Choroid plexus epithelial cell (primary cell): ENCODE data around the gene CLEC2D.

Experiments
- DNase-seq: peaks from one replicate; pipeline ENCODE4 v3.0.0-alpha.2; 2010; ENCODE audit warnings: low read depth
- H3K4me3 ChIP-seq: 2 replicates; pipeline ENCODE4 v1.5.1; 2011; ENCODE audit warnings: low read depth, mild to moderate bottlenecking, control low read depth, low read length, moderate library complexity
- CTCF ChIP-seq: conservative IDR thresholded peaks from 2 replicates; pipeline ENCODE4 v1.5.1; 2011; ENCODE audit warnings: low read depth, mild to moderate bottlenecking, control low read depth, inconsistent platforms, low read length, moderate library complexity

CLEC2D gene, protein sequence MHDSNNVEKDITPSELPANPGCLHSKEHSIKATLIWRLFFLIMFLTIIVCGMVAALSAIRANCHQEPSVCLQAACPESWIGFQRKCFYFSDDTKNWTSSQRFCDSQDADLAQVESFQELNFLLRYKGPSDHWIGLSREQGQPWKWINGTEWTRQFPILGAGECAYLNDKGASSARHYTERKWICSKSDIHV

DNA sequence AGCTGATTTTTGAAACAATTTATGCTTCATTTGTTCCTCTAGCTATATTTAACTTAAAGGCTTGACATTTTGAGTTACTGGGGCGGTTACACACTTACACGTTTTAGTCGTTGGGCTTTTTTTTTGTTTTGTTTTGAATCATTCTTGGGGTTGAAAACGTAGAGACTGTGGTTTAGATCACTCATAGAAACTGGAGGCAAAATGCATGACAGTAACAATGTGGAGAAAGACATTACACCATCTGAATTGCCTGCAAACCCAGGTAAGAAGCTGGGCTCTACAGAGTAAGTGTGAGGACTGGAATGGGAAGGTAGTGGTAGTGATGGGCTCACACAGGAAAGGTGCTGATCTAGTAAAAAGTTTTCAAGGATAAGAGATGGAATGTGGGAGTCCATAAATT lies at the start of gene CLEC2D:
CLEC2D (plus strand) TSS at position 180 of the 400 bp plus-strand sequence; CDS start at position 202, 22 bp downstream.
- no peak for DNase-seq
- TF ChIP-seq CTCF = no peak
- H3K4me3 ChIP-seq = no peak within 1 kb of the TSS

DNA sequence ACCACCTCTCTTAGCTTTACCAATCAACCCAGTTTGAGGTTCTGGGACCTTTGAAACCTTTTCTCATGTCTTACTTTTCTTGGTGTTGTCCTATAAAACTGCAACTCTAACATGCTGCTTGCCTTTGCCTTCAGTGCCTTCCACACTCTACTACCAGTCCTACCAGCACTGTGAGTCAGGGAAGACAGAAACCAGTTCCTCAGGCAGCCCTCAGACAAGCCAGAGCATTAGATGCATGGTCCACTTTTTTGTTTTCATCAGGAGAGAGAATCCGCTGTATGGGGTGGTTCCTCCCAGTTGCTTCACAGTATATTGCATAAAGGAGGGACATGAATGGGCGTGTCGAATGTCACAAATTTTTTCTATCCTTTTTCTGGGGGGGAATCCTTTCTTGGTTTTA lies 44.5 kb upstream of the CLEC2D start:
- TF ChIP-seq CTCF = no peak
- no peak for DNase-seq
- H3K4me3 ChIP-seq = no peak overlapping the region

DNA sequence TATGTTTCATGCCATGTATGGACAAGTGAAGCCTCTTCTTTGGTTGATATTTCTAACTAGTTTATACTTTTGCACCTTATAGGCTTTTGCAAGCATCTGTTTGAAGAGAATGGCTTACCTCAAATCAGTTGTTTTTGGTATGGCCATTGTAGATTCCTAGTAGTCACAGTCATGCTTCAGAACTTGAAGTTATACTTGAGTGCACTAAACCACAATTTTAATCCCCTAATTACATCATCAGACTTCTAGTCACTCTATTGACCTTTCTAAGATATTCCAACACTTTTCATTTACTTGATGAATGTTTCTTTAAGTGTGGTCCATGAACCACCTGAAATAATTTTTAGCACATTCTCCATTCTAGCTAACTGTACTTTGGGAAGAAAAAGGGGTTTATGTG lies 43.2 kb upstream of the CLEC2D start:
- H3K4me3 ChIP-seq = no peak overlapping the region
- no peak for TF ChIP-seq CTCF
- no peak for DNase-seq

- no peak for TF ChIP-seq CTCF
- no peak for DNase-seq
- no peak overlapping the region for H3K4me3 ChIP-seq
Measured at GRCh38 chr12:9626821-9627220, 42.7 kb upstream of the CLEC2D start.

DNA sequence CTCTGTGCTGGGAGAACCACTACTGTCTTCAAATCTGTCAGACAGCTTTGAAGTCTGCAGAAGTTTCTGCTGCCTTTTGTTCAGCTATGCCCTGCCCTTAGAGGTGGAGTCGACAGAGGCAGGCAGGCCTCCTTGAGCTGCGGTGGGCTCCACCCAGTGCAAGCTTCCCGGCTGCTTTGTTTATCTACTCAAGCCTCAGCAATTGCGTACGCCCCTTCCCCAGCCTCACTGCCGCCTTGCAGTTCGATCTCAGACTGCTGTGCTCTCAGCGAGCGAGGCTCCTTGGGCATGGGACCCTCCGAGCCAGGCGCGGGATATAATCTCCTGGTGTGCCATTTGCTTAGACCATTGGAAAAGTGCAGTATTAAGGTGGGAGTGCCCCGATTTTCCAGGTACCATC lies 36.7 kb upstream of the CLEC2D start:
- no peak for TF ChIP-seq CTCF
- no peak overlapping the region for H3K4me3 ChIP-seq
- no peak for DNase-seq

GRCh38 chr12:9634177-9634803 lies 35.2 kb upstream of the CLEC2D start:
- peak; percentile 72 for TF ChIP-seq CTCF
- DNase-seq = peak; percentile 79
- no peak overlapping the region for H3K4me3 ChIP-seq
